Measurements from ENCODE around the gene SDK1.

Gene SDK1

DNA sequence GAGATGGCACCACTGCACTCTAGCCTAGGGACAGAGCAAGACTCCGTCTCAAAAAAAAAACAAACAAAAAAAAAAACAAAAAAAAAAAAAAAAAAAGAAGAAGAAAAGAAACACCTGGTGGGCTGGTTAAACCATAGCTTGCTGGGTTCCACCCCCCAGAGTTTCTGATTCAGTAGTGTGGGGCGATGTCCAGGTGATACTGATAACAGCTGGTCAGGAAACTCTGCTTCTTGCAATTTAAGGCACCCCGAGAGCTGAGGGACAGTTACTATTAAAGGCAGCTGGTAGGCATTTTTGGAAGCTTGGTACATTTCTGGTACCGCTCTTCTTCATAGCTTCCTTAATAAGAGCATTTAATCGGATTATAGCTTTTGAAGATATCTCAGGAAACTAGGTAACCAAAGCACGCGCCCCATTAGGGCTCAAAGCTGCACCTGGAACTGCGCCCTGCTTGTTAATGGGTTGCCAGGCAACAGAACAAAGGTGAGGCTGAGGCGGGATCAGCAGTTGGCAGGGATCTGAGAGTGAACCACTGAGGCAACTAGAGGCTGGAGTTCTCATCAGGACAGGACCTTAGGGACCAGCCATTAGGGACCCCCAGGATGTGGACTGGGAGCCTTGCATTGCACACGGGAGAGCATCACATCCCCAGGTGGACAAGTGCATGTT is 6.5 kb upstream of the SDK1 start:
- DNase-seq: no peak

DNA sequence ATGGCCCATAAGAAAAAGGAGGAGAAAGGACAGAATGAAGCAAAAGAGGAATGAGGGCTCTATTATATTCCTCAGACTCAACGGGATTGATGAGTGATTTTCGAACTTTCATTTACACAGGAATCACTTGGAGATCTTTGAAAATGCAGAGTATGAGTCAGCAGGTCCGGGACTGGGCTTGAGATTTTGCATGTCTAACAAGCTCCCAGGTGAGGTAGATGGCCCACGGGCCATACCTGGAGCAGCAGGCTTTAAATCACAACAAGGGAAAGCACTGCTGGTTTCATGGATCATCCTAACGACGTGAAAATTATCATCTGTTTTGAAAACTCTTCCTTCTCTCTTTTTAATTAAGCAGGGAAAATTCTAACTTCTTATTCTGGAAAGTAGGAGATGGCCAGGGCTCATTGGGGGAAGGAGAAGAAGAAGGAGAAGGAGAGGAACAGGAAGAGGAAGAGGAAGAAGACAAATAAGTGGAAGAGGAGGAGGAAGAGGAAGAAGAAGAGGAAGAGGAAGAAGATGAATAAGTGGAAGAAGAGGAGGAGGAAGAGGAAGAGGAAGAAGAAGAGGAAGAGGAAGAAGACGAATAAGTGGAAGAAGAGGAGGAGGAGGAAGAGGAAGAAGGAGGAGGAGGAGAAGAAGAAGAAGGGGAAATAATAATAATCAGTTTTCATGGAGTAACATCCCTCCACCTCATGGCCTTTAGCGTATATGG is 3.8 kb upstream of the SDK1 start:
- DNase-seq: no peak

DNA sequence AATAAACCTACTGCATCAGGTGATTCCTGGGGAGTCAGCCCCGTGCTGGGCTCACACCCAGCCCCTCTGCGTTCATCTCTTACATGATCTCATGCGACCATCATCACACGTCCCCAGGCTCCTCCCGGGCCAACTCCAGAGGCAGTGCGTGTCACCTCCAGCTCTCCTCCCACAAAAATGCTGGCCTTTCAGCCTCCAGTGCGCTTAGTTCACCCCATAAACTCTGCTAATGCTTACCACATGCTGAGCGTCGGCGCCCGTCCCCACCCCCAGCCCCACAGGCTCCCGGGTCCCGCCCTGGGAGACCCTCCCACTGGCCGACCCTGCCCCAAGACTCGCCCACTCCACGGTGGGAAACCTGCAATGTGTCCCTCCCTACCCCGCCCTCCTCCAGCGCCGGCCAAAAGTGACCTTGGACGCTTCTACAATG is 816 bp upstream of the SDK1 start:
- DNase-seq: no peak

DNA sequence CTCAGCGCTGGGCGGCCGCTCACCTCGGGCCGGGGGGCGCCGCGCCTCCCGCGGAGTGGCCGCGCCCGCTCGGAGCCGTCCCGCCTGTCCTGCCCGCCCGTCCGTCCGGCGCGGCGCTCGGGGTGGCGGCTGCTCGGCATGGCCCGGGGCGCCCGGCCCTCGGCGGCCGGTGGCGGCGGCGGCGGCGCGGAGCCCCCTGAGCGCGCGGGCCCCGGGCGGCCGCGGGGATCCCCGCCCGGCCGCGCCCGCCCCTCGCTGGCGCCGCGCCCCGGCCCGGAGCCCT is 338 bp downstream of the SDK1 start:
- no peak for DNase-seq

DNA sequence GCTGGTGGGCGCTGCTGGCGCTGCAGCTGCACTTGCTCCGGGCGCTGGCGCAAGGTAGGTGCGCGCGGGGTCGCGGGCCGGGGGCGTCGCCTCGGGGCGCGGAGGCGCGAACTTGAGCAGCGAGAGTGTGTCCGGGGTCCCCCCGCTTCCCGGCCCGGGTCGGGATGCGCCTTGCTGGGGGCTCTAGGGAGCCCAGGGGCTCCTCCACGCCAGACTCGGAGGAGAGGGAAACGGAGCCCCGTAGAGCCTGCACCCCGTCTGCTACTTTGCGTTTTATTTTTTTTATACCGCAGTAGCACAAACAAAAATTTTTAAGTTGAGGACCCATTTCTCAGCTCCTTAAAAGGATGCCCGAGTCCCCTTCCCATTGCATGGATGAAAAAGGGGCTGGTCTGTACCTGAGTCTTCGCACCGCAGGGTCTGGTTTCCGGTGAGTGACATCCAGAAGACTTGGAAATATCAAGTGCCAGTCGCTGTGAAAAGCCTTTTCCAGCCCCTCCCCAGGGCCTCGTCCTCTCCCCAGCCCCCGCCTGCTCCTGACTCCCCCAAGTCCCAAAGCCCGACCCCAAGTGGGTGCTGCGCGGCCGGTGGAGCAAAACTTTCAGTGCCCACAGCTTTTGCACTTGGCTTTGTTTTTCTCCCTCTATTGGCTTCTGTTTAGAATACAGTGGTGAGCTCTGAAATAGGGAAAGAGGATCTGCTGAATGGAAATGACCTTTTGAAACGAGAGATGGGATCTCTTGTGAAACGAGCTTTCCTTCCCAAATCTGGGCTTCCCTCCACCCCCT is 973 bp downstream of the SDK1 start:
- no peak for DNase-seq

DNA sequence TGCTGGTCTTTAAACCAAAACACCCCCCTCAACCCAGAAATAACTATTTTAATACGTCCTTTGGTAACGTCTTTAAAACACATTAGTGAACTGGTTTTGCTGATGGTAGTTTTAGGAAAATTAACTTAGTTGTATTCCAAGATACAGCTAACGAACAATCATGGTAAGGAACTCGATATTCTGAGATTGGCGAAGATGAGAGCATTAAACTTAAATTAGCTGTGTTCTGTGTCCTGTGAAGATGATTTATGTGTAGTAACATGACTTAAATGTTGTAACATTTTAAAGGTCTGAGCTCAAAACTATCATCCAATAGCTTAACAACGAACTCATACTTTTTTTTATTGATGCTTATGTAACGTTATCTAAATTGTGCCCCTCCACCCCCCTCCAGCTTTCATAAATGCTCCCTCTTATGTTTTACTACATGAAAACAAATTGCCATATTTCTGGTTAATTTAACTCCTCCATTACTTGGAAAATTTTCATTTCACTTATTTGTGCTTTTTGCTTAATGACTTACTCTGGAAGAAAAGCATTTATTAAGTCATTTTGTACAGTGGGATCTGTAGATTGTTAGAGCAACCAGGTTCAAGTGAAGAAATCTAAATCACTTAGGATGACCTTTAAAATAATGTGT is 1.7 kb downstream of the SDK1 start:
- DNase-seq: no peak

DNA sequence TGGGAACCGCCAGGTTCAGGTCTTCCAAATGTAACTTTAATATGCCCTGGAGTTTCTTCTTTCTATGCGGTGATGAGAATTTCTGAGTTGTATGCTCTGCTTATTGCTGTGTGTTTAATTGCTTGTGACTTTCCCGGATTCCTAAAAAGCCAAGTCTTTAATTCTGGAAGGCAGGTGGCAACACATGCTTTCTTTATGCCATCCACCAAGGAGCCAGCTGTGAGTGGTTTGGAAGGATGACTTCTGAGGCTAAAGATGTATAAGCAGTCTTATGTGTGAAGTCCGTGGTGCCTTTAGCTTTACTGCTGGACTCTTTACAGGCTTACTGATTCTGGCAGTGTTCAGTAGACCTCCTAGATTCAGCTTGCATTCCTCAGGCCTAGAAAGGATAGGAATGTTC is 3.1 kb downstream of the SDK1 start:
- DNase-seq: no peak

DNA sequence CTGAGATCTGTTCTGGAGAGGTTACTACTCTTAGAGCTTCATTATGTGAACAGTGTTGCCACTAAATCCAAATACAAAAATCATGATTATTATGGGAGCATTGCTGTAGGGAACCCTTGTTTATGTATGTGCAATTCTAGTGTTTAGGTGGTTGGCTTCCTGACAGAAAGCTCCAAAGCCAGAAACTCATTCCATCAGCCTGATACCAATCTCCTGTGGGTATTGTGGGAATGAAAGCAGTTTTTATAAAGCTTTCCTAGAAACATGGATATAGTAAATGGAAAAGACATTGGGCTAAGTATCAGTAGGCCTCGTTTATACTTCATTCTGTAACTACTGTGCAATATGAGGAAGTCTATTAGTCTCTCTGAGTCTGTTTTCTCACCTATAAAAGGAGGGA is 6.4 kb downstream of the SDK1 start:
- DNase-seq: no peak

DNA sequence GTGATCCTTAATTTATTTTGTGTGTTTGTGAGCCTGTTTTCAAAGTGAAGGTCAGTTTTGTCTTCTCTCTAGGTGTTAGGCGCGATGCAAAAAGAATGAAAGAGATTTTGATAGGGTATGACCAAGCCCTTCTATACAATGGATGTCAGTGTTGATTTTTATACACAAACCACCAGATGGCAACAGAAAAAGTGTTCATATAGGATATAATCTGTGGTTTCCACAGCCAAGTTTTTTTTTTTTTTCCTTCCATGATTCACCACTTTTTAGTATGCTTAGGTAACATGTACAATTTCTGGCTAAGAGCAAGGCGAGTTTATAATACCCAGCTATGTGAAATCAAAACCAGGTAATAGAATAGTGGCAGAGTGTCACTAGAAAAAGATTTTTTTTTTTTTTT is 8.1 kb downstream of the SDK1 start:
- no peak for DNase-seq

DNA sequence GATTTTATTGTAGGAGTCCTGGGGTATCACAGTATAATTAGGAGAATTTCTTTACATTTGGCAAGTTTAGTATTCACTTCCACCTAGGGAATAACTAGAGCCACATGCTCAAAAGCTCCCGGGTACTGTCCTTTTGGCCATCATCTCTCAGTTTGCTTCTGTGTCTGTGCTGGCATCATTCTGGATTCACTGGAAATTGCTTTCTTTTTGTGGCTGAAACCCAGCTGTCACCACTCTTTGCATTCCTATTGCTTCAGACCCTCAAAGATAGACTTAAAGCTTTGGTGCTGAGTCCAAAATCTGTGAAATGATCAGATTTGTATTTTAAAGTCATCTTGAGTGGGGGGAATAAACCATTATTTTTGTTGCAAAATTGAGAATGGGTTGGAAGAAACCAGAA is 8.9 kb downstream of the SDK1 start:
- DNase-seq: no peak

DNA sequence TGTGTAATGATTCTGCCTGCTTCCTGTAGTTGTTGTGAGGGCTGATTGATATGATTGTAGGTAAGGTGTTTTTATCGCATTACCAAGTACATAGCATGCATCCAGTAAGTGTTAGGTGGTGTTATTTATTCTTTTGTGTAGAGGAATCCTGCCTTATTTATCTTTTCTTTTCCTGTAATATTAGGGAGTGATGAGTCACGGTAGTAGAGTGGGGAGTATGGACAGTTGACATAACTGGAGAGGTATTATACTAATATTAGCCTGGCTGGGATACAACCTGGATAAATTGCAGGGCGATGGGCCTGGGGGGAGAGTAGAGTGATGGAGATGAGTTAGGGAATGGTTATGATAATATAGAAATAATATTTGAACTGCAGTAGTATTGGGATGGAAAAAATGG is 9.8 kb downstream of the SDK1 start:
- DNase-seq: no peak

DNA sequence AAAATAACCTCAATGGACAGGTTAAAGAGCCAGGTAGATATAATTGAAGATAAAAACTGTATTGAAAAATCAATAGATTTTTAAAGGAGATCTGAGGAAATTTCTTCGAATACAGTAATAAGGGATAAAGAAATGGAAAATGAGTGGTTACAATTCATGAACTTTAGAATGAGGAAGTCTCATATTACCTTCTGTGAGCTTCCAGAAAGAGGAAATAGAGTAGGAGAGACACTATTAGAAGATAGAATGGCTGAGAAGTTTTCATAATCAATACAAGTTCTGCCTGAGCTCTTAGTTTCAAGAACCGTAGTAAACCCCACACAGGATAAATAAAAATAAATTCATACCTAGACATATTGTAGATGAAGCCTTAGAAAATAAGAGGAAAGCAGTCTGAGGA is 11.5 kb downstream of the SDK1 start:
- no peak for DNase-seq

DNA sequence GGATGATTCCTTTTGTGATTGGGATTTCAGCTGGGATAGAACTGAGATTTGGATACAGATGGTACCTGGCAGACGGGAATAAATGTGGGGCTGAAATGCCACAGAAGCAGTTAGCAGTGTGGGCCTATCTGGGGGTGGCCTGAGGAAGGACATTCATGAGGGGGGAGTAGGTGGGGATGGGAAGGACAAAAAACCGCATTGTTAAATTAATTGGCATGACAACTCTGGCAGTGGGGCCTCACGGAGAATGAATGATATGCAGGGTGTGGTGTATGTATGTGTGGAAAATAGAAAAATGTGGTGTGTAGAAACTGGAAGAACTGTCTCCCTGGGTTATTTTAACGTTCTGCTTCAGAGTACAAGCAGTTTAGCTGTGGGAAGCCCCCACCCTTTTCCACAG is 17.8 kb downstream of the SDK1 start:
- no peak for DNase-seq

DNA sequence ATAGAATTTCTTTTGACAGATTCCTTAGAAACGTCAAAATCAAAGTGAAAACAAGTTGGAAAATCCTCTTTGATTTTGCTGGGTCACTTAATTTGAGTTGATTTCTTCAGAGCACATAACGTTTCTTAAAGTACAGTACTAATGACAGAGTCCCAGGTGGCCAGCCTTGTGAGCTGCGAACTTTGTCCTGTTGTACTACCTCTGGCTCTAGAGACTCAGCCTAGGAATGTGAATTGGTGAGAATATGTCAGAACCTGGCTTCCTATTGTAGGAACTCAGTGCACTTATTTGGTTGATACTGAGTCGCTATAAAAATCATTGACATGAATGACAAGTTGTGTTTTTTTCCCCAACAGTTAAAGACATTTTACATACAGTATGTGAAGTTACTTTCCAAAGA is 20.2 kb downstream of the SDK1 start:
- no peak for DNase-seq

DNA sequence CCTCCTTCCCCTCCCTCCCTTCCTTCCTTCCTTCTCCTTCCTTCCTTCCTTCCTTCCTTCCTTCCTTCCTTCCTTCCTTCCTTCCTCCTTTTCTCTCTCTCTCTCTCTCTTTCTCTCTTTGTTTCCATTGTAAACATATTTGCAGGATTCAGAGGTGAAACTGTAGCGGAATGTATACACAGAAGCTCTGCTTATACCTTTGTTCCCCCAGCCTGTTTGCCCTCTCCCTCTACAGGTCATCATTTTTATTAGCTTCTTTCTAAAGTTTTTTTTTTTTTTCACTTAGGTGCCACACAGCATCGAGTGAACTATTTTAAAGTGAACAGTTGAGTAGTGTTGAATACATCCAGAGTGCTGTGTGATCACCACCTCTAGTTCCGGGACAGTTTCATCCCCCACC is 20.7 kb downstream of the SDK1 start:
- no peak for DNase-seq

DNA sequence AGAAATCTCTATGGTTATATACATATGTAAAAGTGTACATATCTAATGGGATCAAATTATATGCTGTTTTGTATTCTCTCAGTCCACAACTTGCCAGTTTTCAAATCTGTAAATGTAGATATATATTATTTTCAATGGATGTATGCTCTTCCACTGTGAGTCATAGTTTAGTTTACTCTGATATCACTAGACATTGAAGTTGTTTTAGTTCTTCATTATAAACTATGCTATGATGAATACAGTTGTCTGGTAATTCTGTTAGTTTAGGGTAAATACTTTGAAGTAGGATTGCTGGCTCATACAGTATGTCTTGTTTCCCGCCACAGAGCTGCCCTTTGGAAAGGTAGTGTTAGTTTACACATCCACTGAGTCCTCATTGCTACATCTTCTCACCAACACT is 25.2 kb downstream of the SDK1 start:
- DNase-seq: no peak

DNA sequence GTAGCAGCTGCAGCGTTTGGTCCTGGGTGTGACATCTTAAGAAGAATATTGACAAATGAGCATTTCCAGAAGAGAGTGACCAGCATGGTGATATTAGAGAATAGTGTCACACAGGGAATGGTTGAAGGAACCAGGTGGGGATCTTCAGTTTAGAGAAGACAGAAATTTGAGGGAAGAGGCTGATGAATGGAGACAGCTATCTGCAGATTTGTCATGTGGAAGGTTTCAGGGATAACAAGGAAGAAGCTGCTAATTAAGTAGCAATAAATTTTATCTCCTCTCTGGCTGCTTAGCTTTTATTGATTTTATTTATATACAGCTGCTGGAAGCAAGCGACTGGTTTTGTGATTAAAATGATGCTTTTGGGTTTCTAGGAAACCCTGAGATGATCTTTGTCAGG is 26.0 kb downstream of the SDK1 start:
- DNase-seq: no peak

DNA sequence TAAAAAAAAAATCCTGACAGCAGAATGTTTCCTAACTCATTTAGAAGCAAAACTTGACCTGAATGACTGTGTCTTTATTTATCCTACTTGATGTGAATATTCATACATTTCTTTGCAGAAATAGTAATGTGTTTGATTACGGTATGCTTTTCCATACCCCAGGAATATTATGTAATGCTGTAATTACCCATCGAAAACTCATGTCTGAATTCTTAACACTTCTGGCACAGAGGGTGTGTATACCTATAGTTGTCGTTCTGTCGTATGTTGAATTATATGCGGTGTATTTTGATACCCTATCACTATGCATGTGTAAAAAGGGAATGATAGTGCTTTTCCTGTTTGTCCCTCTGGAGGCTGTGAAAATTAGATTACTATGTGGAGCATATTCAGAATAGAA is 26.6 kb downstream of the SDK1 start:
- no peak for DNase-seq

DNA sequence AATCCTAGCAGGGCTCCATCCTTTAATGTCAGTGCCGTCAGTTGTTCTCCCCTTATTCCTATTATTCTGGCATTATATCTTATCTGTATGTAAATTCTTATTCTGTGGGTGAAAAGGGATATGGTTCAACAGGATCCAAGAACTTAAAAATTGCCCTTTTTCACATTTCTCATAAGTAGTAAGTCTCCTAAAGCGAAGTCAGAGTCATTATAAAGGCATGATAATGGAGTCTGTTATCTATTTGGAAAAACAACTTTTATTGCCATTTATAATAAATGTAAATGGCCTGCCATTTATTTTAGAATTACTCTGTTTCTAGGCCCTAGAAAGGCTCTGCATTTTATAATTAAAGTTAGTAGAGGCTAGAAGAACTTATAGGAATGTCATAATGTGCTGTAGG is 31.3 kb downstream of the SDK1 start:
- DNase-seq: no peak

DNA sequence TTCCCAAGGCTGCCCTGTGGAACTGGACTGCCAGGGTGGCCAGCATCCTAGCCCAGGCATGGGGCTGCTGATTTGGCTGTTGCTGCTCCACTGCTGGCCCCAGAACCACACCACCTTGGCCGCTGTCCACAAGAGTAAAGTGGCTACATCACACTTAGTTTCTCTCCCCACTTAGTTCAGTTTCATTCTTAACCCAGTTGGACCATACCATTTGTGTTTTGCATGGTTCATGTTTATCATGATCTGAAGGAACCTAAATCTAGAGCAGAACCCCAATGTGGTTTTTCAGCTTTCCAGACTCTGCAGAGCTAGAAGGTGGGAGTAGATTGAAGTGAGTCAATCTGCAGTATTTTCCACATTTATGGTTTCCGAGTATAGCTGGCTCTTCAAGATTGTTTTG is 32.8 kb downstream of the SDK1 start:
- no peak for DNase-seq

DNA sequence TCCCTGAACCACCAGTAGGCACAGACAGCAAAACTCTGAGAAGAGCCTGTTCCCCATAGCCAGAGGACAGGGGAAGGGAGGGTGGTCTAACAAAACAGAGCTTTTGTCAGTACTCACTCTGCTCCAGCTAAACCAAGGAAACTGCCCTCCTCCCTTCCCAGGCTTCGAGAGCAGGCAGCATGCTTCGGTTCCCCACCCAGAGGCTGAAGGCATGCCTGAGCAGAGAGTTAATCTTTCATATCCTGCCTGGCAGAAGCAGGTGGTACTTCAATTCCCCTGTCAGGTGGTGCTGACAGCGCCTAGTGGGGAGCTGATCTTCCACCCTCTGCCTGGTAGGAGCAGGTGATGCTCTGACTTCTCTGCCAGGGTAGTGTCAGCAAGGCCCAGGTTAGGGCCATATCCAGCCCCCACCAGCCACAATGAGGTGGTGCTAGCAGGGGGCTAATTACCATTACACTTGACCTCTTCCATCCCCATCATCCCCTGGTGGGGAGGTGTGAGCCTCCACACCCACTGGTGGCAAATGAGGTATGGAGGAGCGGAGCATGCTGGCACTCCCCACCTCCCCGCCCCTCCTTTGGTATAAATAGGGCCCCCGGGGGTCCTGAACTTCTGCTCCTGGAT is 35.1 kb downstream of the SDK1 start:
- DNase-seq: no peak

DNA sequence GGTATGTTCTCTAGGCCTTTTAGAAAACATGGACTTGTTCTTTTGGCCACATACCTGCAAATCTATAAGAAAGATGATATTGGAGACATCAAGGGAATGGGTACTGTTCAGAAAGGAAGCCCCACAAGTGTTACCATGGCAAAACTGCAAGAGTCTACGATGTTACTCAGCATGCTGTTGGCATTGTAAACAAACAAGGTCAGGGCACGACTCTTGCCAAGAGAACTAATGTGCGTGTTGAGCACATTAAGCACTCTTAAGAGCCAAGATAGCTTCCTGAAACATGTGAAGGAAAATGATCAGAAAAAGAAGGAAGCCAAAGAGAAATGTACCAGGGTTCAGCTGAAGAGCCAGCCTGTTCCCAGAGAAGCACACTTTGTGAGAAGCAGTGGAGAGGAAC is 37.1 kb downstream of the SDK1 start:
- no peak for DNase-seq

DNA sequence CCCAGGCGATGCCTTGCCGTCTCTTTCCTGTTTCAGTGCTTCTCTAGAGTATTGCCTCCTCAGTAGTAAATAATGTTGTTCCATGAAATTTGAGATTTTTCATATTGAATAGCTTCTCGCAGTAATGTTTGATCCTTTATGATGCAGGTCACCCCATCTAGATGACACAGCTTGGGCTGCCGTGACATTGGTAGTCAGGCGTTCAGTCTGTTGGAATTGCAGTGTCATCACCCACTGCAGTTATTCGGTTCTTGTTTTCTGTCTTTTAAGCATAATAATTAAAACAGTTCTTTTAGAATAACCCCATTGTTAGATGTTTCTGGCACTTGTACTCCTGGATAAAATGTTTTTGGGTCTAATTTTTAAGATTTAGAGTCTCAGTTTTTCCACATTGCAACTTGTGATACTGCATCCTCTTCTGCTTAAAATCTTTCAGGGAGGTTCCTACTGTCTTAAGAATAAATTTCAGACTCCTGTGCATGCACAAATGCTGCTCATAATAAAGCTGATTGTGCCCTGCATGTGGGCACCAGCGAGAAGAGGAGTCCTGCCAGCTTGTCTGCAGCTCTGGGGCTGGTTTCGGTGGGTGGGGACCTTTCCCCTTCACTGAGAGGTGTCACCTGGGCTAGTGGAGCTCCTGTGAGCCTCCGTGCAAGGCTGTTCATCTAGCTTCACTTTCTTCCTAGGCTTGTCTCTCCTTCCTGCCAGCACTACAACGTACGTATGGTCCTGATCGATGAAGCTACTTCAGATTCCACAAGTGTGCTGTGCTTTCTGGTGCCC is 44.8 kb downstream of the SDK1 start:
- DNase-seq: no peak
